ENCODE measurements around the gene TMEM259.

- TF ChIP-seq, protein P1, sequence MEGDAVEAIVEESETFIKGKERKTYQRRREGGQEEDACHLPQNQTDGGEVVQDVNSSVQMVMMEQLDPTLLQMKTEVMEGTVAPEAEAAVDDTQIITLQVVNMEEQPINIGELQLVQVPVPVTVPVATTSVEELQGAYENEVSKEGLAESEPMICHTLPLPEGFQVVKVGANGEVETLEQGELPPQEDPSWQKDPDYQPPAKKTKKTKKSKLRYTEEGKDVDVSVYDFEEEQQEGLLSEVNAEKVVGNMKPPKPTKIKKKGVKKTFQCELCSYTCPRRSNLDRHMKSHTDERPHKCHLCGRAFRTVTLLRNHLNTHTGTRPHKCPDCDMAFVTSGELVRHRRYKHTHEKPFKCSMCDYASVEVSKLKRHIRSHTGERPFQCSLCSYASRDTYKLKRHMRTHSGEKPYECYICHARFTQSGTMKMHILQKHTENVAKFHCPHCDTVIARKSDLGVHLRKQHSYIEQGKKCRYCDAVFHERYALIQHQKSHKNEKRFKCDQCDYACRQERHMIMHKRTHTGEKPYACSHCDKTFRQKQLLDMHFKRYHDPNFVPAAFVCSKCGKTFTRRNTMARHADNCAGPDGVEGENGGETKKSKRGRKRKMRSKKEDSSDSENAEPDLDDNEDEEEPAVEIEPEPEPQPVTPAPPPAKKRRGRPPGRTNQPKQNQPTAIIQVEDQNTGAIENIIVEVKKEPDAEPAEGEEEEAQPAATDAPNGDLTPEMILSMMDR (IDR thresholded peaks at IDR 0.05) = no peak
- no peak for TF ChIP-seq EZH2 (IDR thresholded peaks at IDR 0.05; ENCODE audit: borderline replicate concordance, insufficient read depth, low read depth, low read length, poor library complexity, severe bottlenecking)
These were observed 56.8 kb downstream of the TMEM259 start for GRCh38 chr19:964116-964520.
